ENCODE measurements around the gene NIM1K. TPM values are rescaled to one million over a fixed set of nuclear protein-coding genes. Genes with fewer than 3 reads are reported as not detected.
A peak's percentile ranks its signal among the peaks of the same experiment; 100 is the strongest.

NIM1K gene
- total and polyA plus RNA-seq, 2 of the 13 experiments (the other 11 are each of a cell fraction or from before 2014, with no cell fraction given) = 0.04 TPM; not detected in 1

GRCh38 chr5:43313035-43313853, 121.2 kb downstream of the NIM1K start, which contains the start of gene HMGCS1 (continued):
- no peak for TF ChIP-seq ZBTB40 (IDR thresholded peaks at IDR 0.05)
- TF ChIP-seq ZBTB40 (CRISPR knock-in tag; IDR thresholded peaks at IDR 0.05) = peak; percentile 73
- TF ChIP-seq ZNF574 (CRISPR knock-in tag; IDR thresholded peaks at IDR 0.05) = peak; percentile 71
- 0 out of 2 replicates have a peak, but pooled peaks have one; percentile 52 for TF ChIP-seq ATF6 (CRISPR knock-in tag; conservative IDR thresholded peaks at IDR 0.05)
- peak; percentile 78; the same call in 1 of the 2 replicates for TF ChIP-seq SPEN (CRISPR knock-in tag; IDR thresholded peaks at IDR 0.05; ENCODE audit: low read depth)
- TF ChIP-seq E2F2 (CRISPR knock-in tag; IDR thresholded peaks at IDR 0.05; ENCODE audit: borderline replicate concordance) = peak; percentile 63; the same call in 1 of the 2 replicates
- TF ChIP-seq ZNF782 (CRISPR knock-in tag; IDR thresholded peaks at IDR 0.05; ENCODE audit: borderline replicate concordance) = peak; percentile 73; the same call in 1 of the 2 replicates
- peak; percentile 54; the same call in 1 of the 2 replicates for TF ChIP-seq ZFP1 (CRISPR knock-in tag; IDR thresholded peaks at IDR 0.05)
- no peak for TF ChIP-seq ZNF383 (CRISPR knock-in tag; IDR thresholded peaks at IDR 0.05; ENCODE audit: borderline replicate concordance)
- TF ChIP-seq ZNF143 (CRISPR knock-in tag; IDR thresholded peaks at IDR 0.05) = no peak; the same call in 1 of the 2 replicates
- no peak for TF ChIP-seq PLRG1 (conservative IDR thresholded peaks at IDR 0.05)
- TF ChIP-seq KDM5B (CRISPR knock-in tag; IDR thresholded peaks at IDR 0.05; ENCODE audit: borderline replicate concordance) = peak; percentile 94
